ENCODE results near the gene PKDCC. TPM values are rescaled to one million over a fixed set of nuclear protein-coding genes. Genes with fewer than 3 reads are reported as not detected.

The PKDCC gene
- total and polyA plus RNA-seq, 2 experiments from 2014 or later: 270 to 278 TPM

GRCh38 chr2:42049221-42050009 is 1.6 kb downstream of the PKDCC start:
- Histone ChIP-seq H3K27ac (peak overlapping the region; percentile 95), H3K4me3 (peak overlapping the region; percentile 51), H3K4me2 (peak overlapping the region; percentile 89), H2AFZ (no peak overlapping the region), H3K79me2 (peaks cover 54% of the 10 kb centered on the region), H3K36me3 (replicated peaks; ENCODE audit: insufficient read depth, low read depth) (no peaks in the 10 kb centered on the region), H3K9me3 (ENCODE audit: low read depth) (no peaks in the 10 kb centered on the region), H3K4me1 (ENCODE audit: insufficient read depth) (peaks cover 47% of the 10 kb centered on the region), H3K9me2 (replicated peaks; ENCODE audit: insufficient read depth) (no peaks in the 10 kb centered on the region), H4K20me1 (ENCODE audit: insufficient read depth, poor library complexity, severe bottlenecking) (no peaks in the 10 kb centered on the region), H3K27me3 (no peaks in the 10 kb centered on the region)
- no peak for DNase-seq (ENCODE audit: low spot score)
- TF ChIP-seq EZH2 (IDR thresholded peaks at IDR 0.05; ENCODE audit: borderline replicate concordance) (no peak), EZH2phosphoT487 (IDR thresholded peaks at IDR 0.05; ENCODE audit: low read depth, severe bottlenecking, unreplicated experiment) (no peak)
- TF ChIP-seq, protein P1, sequence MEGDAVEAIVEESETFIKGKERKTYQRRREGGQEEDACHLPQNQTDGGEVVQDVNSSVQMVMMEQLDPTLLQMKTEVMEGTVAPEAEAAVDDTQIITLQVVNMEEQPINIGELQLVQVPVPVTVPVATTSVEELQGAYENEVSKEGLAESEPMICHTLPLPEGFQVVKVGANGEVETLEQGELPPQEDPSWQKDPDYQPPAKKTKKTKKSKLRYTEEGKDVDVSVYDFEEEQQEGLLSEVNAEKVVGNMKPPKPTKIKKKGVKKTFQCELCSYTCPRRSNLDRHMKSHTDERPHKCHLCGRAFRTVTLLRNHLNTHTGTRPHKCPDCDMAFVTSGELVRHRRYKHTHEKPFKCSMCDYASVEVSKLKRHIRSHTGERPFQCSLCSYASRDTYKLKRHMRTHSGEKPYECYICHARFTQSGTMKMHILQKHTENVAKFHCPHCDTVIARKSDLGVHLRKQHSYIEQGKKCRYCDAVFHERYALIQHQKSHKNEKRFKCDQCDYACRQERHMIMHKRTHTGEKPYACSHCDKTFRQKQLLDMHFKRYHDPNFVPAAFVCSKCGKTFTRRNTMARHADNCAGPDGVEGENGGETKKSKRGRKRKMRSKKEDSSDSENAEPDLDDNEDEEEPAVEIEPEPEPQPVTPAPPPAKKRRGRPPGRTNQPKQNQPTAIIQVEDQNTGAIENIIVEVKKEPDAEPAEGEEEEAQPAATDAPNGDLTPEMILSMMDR (IDR thresholded peaks at IDR 0.05; ENCODE audit: poor library complexity): no peak
- WGBS (ENCODE audit: low lambda C conversion rate, missing lambda C conversion rate): 26% methylated on average over 11 of the region's 11 CpGs

DNA sequence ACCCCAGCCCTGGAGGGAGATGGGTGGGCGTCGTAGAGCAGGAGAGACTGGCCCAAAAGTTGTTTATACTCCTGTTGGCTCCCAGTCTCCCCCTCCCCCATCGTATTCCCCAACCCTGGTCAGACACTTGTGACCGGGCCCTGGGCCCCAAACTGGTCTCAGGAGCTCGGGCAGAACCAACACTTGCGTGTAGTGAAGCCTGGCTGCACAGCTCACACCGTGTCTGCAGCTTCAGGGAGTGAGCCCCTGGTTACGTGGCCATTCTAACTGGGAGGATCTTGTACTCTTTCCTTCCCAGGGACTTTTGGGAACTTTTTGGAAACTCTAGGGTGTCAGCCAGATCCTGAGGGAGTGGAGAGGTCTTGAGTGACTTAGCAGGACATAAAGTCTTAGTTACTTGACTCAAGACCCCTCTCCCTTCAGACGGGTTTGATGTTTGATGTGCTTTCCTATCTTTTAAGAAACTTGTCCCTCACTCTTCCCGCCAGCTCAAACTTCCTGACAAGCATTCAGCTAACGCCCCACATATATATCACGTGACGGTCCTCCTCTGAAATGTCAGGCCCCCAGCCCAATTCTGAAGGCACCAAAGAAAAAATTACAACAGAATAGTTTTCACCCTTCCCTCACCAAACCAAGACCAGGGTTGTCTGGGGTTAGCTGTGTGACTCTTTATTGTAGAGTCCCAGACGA is 2.3 kb downstream of the PKDCC start:
- Histone ChIP-seq H3K4me2 (peak overlapping the region; percentile 89), H3K27ac (peak overlapping the region; percentile 95)
- DNase-seq (ENCODE audit: low spot score): no peak

DNA sequence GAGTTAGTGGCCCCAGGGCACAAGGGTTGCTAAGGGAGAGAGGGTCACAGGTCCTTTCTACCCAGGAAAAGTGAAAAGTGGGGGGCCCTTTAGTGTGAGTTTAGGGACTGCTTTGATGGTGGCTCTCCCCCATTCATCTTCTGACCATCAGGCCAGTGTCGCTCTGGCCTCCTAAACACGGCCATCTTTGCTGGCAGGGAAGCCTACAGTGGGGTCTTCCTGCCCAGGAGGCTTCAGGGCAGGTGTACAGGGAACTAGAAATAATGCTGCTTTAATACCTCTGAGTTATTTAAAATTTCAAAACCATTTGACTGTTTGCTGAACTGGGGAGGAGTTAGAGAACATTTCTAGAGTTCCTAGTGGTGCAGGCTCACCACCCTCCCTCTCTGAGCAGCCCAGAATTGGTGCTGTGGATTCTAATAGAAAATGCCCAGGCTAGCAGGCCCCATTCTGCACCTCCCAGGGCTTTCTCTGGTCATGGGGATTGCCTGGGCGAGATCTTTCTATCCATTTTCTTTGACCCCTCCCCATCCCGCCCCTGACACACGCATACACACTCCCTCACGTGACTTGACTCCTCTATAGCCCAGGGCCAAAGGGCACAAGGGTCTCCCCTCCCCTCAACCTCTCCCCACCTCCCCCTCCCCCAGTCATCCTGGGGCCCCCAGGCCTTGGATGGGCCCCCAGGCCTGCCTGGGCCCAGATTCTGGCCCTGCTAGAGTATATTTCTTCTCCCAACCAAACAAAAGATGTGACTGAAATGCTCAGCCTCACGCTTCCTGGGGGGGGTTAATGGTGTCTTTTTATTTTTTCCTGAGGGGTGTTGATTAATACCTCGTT is 3.1 kb downstream of the PKDCC start:
- no peak for TF ChIP-seq EZH2phosphoT487 (IDR thresholded peaks at IDR 0.05; ENCODE audit: low read depth, severe bottlenecking, unreplicated experiment)
- no peak for TF ChIP-seq EZH2 (IDR thresholded peaks at IDR 0.05; ENCODE audit: borderline replicate concordance)
- TF ChIP-seq, protein P1 (IDR thresholded peaks at IDR 0.05; ENCODE audit: poor library complexity): no peak
- 50% methylated on average over 8 of the region's 8 CpGs for WGBS (ENCODE audit: low lambda C conversion rate, missing lambda C conversion rate)
- Histone ChIP-seq H4K20me1 (ENCODE audit: insufficient read depth, poor library complexity, severe bottlenecking) (no peaks in the 10 kb centered on the region), H3K27me3 (no peaks in the 10 kb centered on the region), H3K4me3 (peak overlapping the region; percentile 51), H3K36me3 (replicated peaks; ENCODE audit: insufficient read depth, low read depth) (no peaks in the 10 kb centered on the region), H3K9me3 (ENCODE audit: low read depth) (no peaks in the 10 kb centered on the region), H3K27ac (peak overlapping the region; percentile 95), H3K4me2 (peak overlapping the region; percentile 89), H3K79me2 (peaks cover 54% of the 10 kb centered on the region), H2AFZ (no peak overlapping the region), H3K9me2 (replicated peaks; ENCODE audit: insufficient read depth) (no peaks in the 10 kb centered on the region), H3K4me1 (ENCODE audit: insufficient read depth) (peaks cover 50% of the 10 kb centered on the region)
- peak; percentile 65 for DNase-seq (ENCODE audit: low spot score)

More for the DNA sequence above, 2.3 kb downstream of the PKDCC start:
- Histone ChIP-seq H3K4me1 (ENCODE audit: insufficient read depth) (peaks cover 50% of the 10 kb centered on the region), H3K79me2 (peaks cover 54% of the 10 kb centered on the region), H3K4me3 (peak overlapping the region; percentile 51), H2AFZ (no peak overlapping the region), H3K36me3 (replicated peaks; ENCODE audit: insufficient read depth, low read depth) (no peaks in the 10 kb centered on the region), H4K20me1 (ENCODE audit: insufficient read depth, poor library complexity, severe bottlenecking) (no peaks in the 10 kb centered on the region), H3K27me3 (no peaks in the 10 kb centered on the region), H3K9me2 (replicated peaks; ENCODE audit: insufficient read depth) (no peaks in the 10 kb centered on the region), H3K9me3 (ENCODE audit: low read depth) (no peaks in the 10 kb centered on the region)
- 25% methylated on average over 14 of the region's 14 CpGs for whole genome bisulfite sequencing (ENCODE audit: low lambda C conversion rate, missing lambda C conversion rate)
- TF ChIP-seq EZH2phosphoT487 (IDR thresholded peaks at IDR 0.05; ENCODE audit: low read depth, severe bottlenecking, unreplicated experiment) (no peak), EZH2 (IDR thresholded peaks at IDR 0.05; ENCODE audit: borderline replicate concordance) (no peak)
- TF ChIP-seq, protein P1 (IDR thresholded peaks at IDR 0.05; ENCODE audit: poor library complexity): no peak
